NCI-H146 treated with DMSO at 0.1 percent for 48 hours (cell line): ENCODE measurements around the gene SORD.
"Not testable (repeated sequence)": the region's sequence is repeated elsewhere in the genome, so short reads cannot be mapped to it uniquely, and the experiment has no call there.

Experiments
- DNase-seq: peaks from one replicate; lab custom pipeline; 2025; ENCODE audit not compliant: unreplicated experiment; lab: John Stamatoyannopoulos, UW

SORD gene

GRCh38 chr15:45023659-45024225 is 747 bp downstream of the SORD start:
- no peak for DNase-seq

- DNase-seq: not testable (repeated sequence)
Measured at GRCh38 chr15:45024649-45025048, 1.7 kb downstream of the SORD start.

GRCh38 chr15:45025627-45026026 is 2.6 kb downstream of the SORD start:
- not testable (repeated sequence) for DNase-seq

- no peak for DNase-seq
Measured at GRCh38 chr15:45026651-45027190, 3.7 kb downstream of the SORD start.

- no peak for DNase-seq
Measured at GRCh38 chr15:45027220-45027619, 4.2 kb downstream of the SORD start.

GRCh38 chr15:45030743-45031142 is 7.7 kb downstream of the SORD start:
- no peak for DNase-seq

- DNase-seq: not testable (repeated sequence)
Measured at GRCh38 chr15:45031522-45032028, 8.6 kb downstream of the SORD start.

GRCh38 chr15:45032501-45032900 is 9.5 kb downstream of the SORD start:
- not testable (repeated sequence) for DNase-seq

- not testable (repeated sequence) for DNase-seq
Measured at GRCh38 chr15:45034087-45034486, 11.1 kb downstream of the SORD start.

- DNase-seq: not testable (repeated sequence)
Measured at GRCh38 chr15:45034600-45035375, 11.8 kb downstream of the SORD start.

GRCh38 chr15:45036812-45037781 is 14.1 kb downstream of the SORD start:
- DNase-seq: peak; percentile 60

- no peak for DNase-seq
Measured at GRCh38 chr15:45037936-45038335, 14.9 kb downstream of the SORD start.

- not testable (repeated sequence) for DNase-seq
Measured at GRCh38 chr15:45040396-45040795, 17.4 kb downstream of the SORD start.

- not testable (repeated sequence) for DNase-seq
Measured at GRCh38 chr15:45041538-45041937, 18.5 kb downstream of the SORD start.

GRCh38 chr15:45042859-45043258 is 19.9 kb downstream of the SORD start:
- not testable (repeated sequence) for DNase-seq

- DNase-seq: not testable (repeated sequence)
Measured at GRCh38 chr15:45044270-45044669, 21.3 kb downstream of the SORD start.

GRCh38 chr15:45048449-45048793 is 25.4 kb downstream of the SORD start:
- DNase-seq: not testable (repeated sequence)

GRCh38 chr15:45048794-45049631 is 26.0 kb downstream of the SORD start:
- no peak for DNase-seq

- no peak for DNase-seq
Measured at GRCh38 chr15:45050587-45050986, 27.6 kb downstream of the SORD start.

- DNase-seq: not testable (repeated sequence)
Measured at GRCh38 chr15:45052676-45053075, 29.7 kb downstream of the SORD start.
